Spleen (tissue), 7 donors: ENCODE data around the gene SELENOW.

ENCODE experiments used
- CTCF ChIP-seq, 11 experiments: fragments of 200-600 bp in 7 of 11; fragments of 450-650 bp in 4 of 11; sonication (generic) in 4 of 11; IDR thresholded peaks in 8 of 11; conservative IDR thresholded peaks in 3 of 11; 1 replicate in 7 of 11; 2 replicates in 4 of 11; pipeline versions ENCODE4 v1.4.0 to v1.8.0; 2016 to 2021; ENCODE audit warnings: antibody characterized with exemption in 11 of 11, inconsistent platforms in 4 of 11, mild to moderate bottlenecking in 1 of 11
- POLR2AphosphoS5 ChIP-seq, 3 donors: sonication (generic); formaldehyde crosslinking; IDR thresholded peaks; one replicate each; pipeline ENCODE4 v1.5.1; 2017; ENCODE audit warnings: antibody characterized with exemption in 3 of 3
- donor health status: DM: no; HTN: no; CAD: no; lungs with moderate emphysema.
- donor health status: DM: no; HTN: no; CAD: no.
- donor health status: DM: no; HTN: no; CAD: no.

GRCh38 chr19:47796785-47797184 lies 18.3 kb downstream of the SELENOW start:
- TF ChIP-seq CTCF (IDR thresholded peaks at IDR 0.05 in 8 of 11, conservative IDR thresholded peaks at IDR 0.05 in 3 of 11): no peak
- no peak for TF ChIP-seq POLR2AphosphoS5 (IDR thresholded peaks at IDR 0.05)
